H9 (cell line): ENCODE results near the gene PRKAG3. TPM values are rescaled to one million over a fixed set of nuclear protein-coding genes. Genes with fewer than 3 reads are reported as not detected.

Experiments
- DNase-seq: peaks from one replicate; pipeline ENCODE4 v3.0.0-alpha.2; 2017
- H2AFZ ChIP-seq: one replicate; pipeline ENCODE4 v1.6.1; 2013; ENCODE audit warnings: mild to moderate bottlenecking, low read length, control low read depth, moderate library complexity
- H2AK5ac ChIP-seq: 2 replicates; pipeline ENCODE4 v1.6.1; 2013; ENCODE audit warnings: low read length, control low read depth, mixed read lengths; ENCODE audit not compliant: insufficient read length
- H2BK120ac ChIP-seq: one replicate; pipeline ENCODE4 v1.6.1; 2013; ENCODE audit warnings: low read depth, mild to moderate bottlenecking, low read length, control low read depth, inconsistent platforms; ENCODE audit not compliant: poor library complexity, severe bottlenecking
- H2BK12ac ChIP-seq: 2 replicates; pipeline ENCODE4 v1.6.1; 2013; ENCODE audit warnings: low read length, control low read depth, mixed read lengths, low read depth; ENCODE audit not compliant: insufficient read length
- H2BK15ac ChIP-seq: 2 replicates; pipeline ENCODE4 v1.6.1; 2013; ENCODE audit warnings: low read depth, low read length, control low read depth
- H2BK20ac ChIP-seq: one replicate; pipeline ENCODE4 v1.6.1; 2013; ENCODE audit warnings: low read depth, mild to moderate bottlenecking, low read length, control low read depth, inconsistent platforms; ENCODE audit not compliant: poor library complexity, severe bottlenecking
- H2BK5ac ChIP-seq: 2 replicates; pipeline ENCODE4 v1.6.1; 2013; ENCODE audit warnings: low read length, control low read depth, mixed read lengths; ENCODE audit not compliant: insufficient read length
- H3K14ac ChIP-seq: 2 replicates; pipeline ENCODE4 v1.6.1; 2013; ENCODE audit warnings: low read length, control low read depth; ENCODE audit not compliant: insufficient read depth
- H3K18ac ChIP-seq: 2 replicates; pipeline ENCODE4 v1.6.1; 2013; ENCODE audit warnings: low read depth, mild to moderate bottlenecking, mixed read lengths, low read length, control low read depth; ENCODE audit not compliant: insufficient read length
- H3K23ac ChIP-seq: 2 replicates; pipeline ENCODE4 v1.6.1; 2013; ENCODE audit warnings: low read length, control low read depth, mixed read lengths, low read depth; ENCODE audit not compliant: insufficient read length
- H3K23me2 ChIP-seq: 2 replicates; pipeline ENCODE4 v1.6.1; 2013; ENCODE audit warnings: low read depth, mild to moderate bottlenecking, mixed read lengths, low read length, control low read depth; ENCODE audit not compliant: insufficient read length, poor library complexity, severe bottlenecking
- H3K27ac ChIP-seq: 2 replicates; pipeline ENCODE4 v1.5.1; 2013; ENCODE audit warnings: low read length, control low read depth, mixed read lengths, low read depth; ENCODE audit not compliant: insufficient read length
- H3K27me3 ChIP-seq: 2 replicates; pipeline ENCODE4 v1.6.1; 2013; ENCODE audit warnings: low read length, control low read depth, inconsistent platforms; ENCODE audit not compliant: insufficient read depth
- H3K4ac ChIP-seq: 2 replicates; pipeline ENCODE4 v1.6.1; 2013; ENCODE audit warnings: low read depth, mild to moderate bottlenecking, control low read depth, inconsistent platforms, low read length, moderate library complexity
- H3K4me1 ChIP-seq: 2 replicates; pipeline ENCODE4 v1.6.1; 2013; ENCODE audit warnings: low read length, control low read depth, inconsistent platforms; ENCODE audit not compliant: insufficient read depth
- H3K4me2 ChIP-seq: 2 replicates; pipeline ENCODE4 v1.6.1; 2013; ENCODE audit warnings: low read length, control low read depth, mixed read lengths; ENCODE audit not compliant: insufficient read length, insufficient read depth
- H3K56ac ChIP-seq: 2 replicates; pipeline ENCODE4 v1.6.1; 2013; ENCODE audit warnings: low read depth, mild to moderate bottlenecking, mixed read lengths, low read length, control low read depth; ENCODE audit not compliant: insufficient read length
- H3K79me1 ChIP-seq: 2 replicates; pipeline ENCODE4 v1.6.1; 2013; ENCODE audit warnings: low read depth, mild to moderate bottlenecking, moderate library complexity, low read length, control low read depth, inconsistent platforms; ENCODE audit not compliant: insufficient read depth, poor library complexity, severe bottlenecking
- H3K79me2 ChIP-seq: 2 replicates; pipeline ENCODE4 v1.6.1; 2013; ENCODE audit warnings: low read length, control low read depth, inconsistent platforms; ENCODE audit not compliant: insufficient read depth
- H3K9ac ChIP-seq: 2 replicates; pipeline ENCODE4 v1.6.1; 2013; ENCODE audit warnings: low read length, control low read depth, mixed read lengths; ENCODE audit not compliant: insufficient read length; ENCODE audit errors: extremely low read depth
- H3K9me3 ChIP-seq: one replicate; pipeline ENCODE4 v1.6.1; 2013; ENCODE audit warnings: low read depth, low read length, inconsistent platforms; ENCODE audit not compliant: control insufficient read depth
- H3T11ph ChIP-seq: one replicate; pipeline ENCODE4 v1.6.1; 2013; ENCODE audit warnings: mild to moderate bottlenecking, low read length, control low read depth, inconsistent platforms
- H4K20me1 ChIP-seq: one replicate; pipeline ENCODE4 v1.6.1; 2013; ENCODE audit not compliant: control insufficient read depth, insufficient read length, insufficient read depth
- H4K5ac ChIP-seq: 2 replicates; pipeline ENCODE4 v1.6.1; 2013; ENCODE audit warnings: low read depth, mild to moderate bottlenecking, mixed read lengths, low read length, control low read depth; ENCODE audit not compliant: insufficient read length
- H4K8ac ChIP-seq: replicated peaks from 2 replicates; pipeline ENCODE4 v1.6.1; 2013; ENCODE audit warnings: low read length, control low read depth, mixed read lengths, low read depth; ENCODE audit not compliant: insufficient read length
- H4K91ac ChIP-seq: 2 replicates; pipeline ENCODE4 v1.6.1; 2013; ENCODE audit warnings: low read depth, mild to moderate bottlenecking, moderate library complexity, mixed read lengths, low read length, control low read depth; ENCODE audit not compliant: insufficient read length
- H3K27ac Mint-ChIP-seq, 3 experiments: 2 replicates in 2 of 3; 3 replicates in 1 of 3; pipeline ENCODE4 v1.8.0; 2020 to 2021; ENCODE audit warnings: mixed read lengths in 3 of 3, mild to moderate bottlenecking in 1 of 3, moderate library complexity in 1 of 3
- H3K27me3 Mint-ChIP-seq: 2 replicates; pipeline ENCODE4 v1.8.0; 2021; ENCODE audit warnings: low read depth, mild to moderate bottlenecking, moderate library complexity, mixed read lengths
- H3K36me3 Mint-ChIP-seq, 3 experiments: 2 replicates in 2 of 3; 3 replicates in 1 of 3; pipeline ENCODE4 v1.8.0; 2020 to 2021; ENCODE audit warnings: low read depth in 3 of 3, mixed read lengths in 3 of 3; ENCODE audit not compliant: insufficient read depth in 1 of 3
- H3K4me1 Mint-ChIP-seq, 2 experiments: 2 replicates each; pipeline ENCODE4 v1.8.0; 2020; ENCODE audit warnings: mixed read lengths in 2 of 2
- H3K4me3 Mint-ChIP-seq, 2 experiments: 2 replicates in 1 of 2; 3 replicates in 1 of 2; pipeline ENCODE4 v1.8.0; 2020 to 2021; ENCODE audit warnings: mild to moderate bottlenecking in 2 of 2, mixed read lengths in 2 of 2, moderate library complexity in 1 of 2
- H3K9me3 Mint-ChIP-seq, 2 experiments: 2 replicates in 1 of 2; 3 replicates in 1 of 2; pipeline ENCODE4 v1.8.0; 2020; ENCODE audit warnings: mild to moderate bottlenecking in 2 of 2, mixed read lengths in 2 of 2, moderate library complexity in 1 of 2
- WGBS: extraction: QIAGEN DNeasy Blood & Tissue Kit; methylation state at CpG from one replicate; pipeline ENCODE4 v1.1.7; 2013; ENCODE audit warnings: missing lambda C conversion rate, low lambda C conversion rate, mixed read lengths; ENCODE audit not compliant: insufficient read length; ENCODE audit errors: extremely low coverage; 5-methylcytosine and 5-hydroxymethylcytosine counted together
- total RNA-seq: library from RNA; stranded (reverse); gene quantifications from 2 replicates; pipeline ENCODE4 v1.2.1, GENCODE V29; 2021
- TF ChIP-seq, protein P1 (sequence below): fragments of 200-600 bp; sonication (generic); conservative IDR thresholded peaks from 3 replicates; pipeline ENCODE4 v1.8.0; 2021; ENCODE audit warnings: antibody characterized with exemption, mild to moderate bottlenecking

The PRKAG3 gene
- total RNA-seq, 1 experiment from 2014 or later: not detected

DNA sequence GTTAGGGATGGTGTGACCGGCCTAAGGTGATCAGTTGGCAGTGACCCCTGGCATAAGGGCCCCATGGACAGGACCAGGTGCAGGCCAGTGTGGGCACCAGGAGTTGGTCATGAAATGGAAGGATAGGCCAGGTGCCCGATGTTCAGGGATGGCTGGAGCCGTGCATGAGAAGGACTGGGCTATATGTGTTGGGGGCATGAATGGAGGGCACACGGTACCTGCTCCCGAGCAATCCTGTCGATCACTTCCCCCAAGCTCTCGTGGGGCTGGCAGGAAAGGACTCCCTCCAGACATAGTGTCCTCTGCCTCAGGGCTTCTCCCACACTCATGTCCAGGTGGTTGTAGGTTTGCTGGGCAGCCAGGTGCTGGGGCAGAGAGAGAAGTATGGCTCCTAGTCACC, 7.6 kb downstream of the PRKAG3 start:
- H3K4me1 ChIP-seq: no peaks in the 10 kb centered on the region
- no peak overlapping the region for H2AFZ ChIP-seq
- H3K36me3 Mint-ChIP-seq: no peaks in the 10 kb centered on the region; a peak in 1 of 7 replicates
- no peak overlapping the region for H3K14ac ChIP-seq
- no CpG with 5 or more reads among the region's 7 CpGs for WGBS
- no peak overlapping the region for H2BK5ac ChIP-seq
- no peak overlapping the region; a peak in 1 of 5 replicates for H3K4me3 Mint-ChIP-seq
- DNase-seq: no peak
- no peak overlapping the region for H2BK20ac ChIP-seq
- TF ChIP-seq, protein P1, sequence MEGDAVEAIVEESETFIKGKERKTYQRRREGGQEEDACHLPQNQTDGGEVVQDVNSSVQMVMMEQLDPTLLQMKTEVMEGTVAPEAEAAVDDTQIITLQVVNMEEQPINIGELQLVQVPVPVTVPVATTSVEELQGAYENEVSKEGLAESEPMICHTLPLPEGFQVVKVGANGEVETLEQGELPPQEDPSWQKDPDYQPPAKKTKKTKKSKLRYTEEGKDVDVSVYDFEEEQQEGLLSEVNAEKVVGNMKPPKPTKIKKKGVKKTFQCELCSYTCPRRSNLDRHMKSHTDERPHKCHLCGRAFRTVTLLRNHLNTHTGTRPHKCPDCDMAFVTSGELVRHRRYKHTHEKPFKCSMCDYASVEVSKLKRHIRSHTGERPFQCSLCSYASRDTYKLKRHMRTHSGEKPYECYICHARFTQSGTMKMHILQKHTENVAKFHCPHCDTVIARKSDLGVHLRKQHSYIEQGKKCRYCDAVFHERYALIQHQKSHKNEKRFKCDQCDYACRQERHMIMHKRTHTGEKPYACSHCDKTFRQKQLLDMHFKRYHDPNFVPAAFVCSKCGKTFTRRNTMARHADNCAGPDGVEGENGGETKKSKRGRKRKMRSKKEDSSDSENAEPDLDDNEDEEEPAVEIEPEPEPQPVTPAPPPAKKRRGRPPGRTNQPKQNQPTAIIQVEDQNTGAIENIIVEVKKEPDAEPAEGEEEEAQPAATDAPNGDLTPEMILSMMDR: no peak
- no peak overlapping the region for H3K4me2 ChIP-seq
- H3K9me3 Mint-ChIP-seq: no peaks in the 10 kb centered on the region
- no peak overlapping the region for H4K8ac ChIP-seq
- H3K23me2 ChIP-seq: no peaks in the 10 kb centered on the region
- H3K4me1 Mint-ChIP-seq: peaks cover 9 to 13% of the 10 kb centered on the region in 2 experiments
- H4K20me1 ChIP-seq: no peaks in the 10 kb centered on the region
- H3K79me2 ChIP-seq: no peaks in the 10 kb centered on the region
- no peak overlapping the region for H2BK15ac ChIP-seq
- H3K9ac ChIP-seq: no peak overlapping the region
- H3K27me3 Mint-ChIP-seq: peaks cover 7% of the 10 kb centered on the region
- no peak overlapping the region for H3K27ac ChIP-seq
- H3K27ac Mint-ChIP-seq: no peak overlapping the region
- H2AK5ac ChIP-seq: no peak overlapping the region
- no peaks in the 10 kb centered on the region for H3K9me3 ChIP-seq
- no peak overlapping the region for H4K5ac ChIP-seq
- H4K91ac ChIP-seq: no peak overlapping the region
- no peak overlapping the region for H3K4ac ChIP-seq
- no peaks in the 10 kb centered on the region for H3K27me3 ChIP-seq
- H3K56ac ChIP-seq: no peak overlapping the region
- H3K18ac ChIP-seq: no peak overlapping the region
- no peaks in the 10 kb centered on the region for H3K79me1 ChIP-seq
- H2BK120ac ChIP-seq: no peak overlapping the region
- no peak overlapping the region for H3K23ac ChIP-seq
- no peak overlapping the region for H2BK12ac ChIP-seq
- no peak overlapping the region for H3T11ph ChIP-seq
